GM21528 (cell line): ENCODE results near the gene DNAL1.
"Not testable (repeated sequence)": the region's sequence is repeated elsewhere in the genome, so short reads cannot be mapped to it uniquely, and the experiment has no call there.

ENCODE experiments used
- ATAC-seq: cut with Tn5 transposase; IDR thresholded peaks from one replicate; pipeline ENCODE4 v1.9.1; 2021; ENCODE audit warnings: mild to moderate bottlenecking, moderate library complexity; ENCODE audit not compliant: unreplicated experiment, low FRiP score

Gene DNAL1, protein sequence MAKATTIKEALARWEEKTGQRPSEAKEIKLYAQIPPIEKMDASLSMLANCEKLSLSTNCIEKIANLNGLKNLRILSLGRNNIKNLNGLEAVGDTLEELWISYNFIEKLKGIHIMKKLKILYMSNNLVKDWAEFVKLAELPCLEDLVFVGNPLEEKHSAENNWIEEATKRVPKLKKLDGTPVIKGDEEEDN

DNA sequence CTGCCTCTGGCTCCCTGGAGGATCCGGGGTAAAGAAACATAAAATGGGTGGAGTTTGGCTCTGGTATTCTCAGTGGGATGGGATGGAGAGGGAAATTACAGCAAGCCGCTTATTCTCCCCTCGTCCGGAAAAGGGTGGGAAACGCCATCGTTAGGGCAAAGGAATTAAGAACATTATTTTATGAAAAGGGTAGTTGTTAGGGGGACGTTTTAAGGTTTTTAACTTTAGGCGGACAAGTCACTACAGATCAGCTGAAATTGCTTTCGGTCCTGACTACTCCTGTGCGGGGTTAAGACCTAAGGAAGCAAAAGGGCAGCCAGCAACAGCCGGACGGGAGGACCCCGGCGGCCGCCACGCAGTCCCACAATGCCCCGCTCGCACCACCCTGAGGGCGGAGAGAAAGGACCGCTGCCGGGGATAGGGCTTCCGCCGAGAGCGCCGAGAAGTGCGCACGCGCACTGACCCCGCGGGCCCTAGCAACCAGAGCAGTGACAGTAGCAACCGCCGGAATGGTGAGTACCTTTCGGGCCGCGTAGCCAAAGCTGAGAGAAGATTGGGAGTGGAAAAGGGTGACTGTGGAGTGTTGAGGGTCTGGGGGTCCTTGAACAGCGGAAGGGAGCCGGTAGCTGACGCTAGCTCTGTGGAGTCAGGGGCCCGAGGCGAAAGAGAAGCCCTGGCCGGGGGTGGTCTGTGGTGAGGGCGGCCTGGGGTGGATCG, at the start of gene DNAL1:
Gene DNAL1 (plus strand): TSS at position 456 of the 717 bp plus-strand sequence. CDS start 54 bp downstream, at position 510.
- peak; percentile 92 for ATAC-seq

DNA sequence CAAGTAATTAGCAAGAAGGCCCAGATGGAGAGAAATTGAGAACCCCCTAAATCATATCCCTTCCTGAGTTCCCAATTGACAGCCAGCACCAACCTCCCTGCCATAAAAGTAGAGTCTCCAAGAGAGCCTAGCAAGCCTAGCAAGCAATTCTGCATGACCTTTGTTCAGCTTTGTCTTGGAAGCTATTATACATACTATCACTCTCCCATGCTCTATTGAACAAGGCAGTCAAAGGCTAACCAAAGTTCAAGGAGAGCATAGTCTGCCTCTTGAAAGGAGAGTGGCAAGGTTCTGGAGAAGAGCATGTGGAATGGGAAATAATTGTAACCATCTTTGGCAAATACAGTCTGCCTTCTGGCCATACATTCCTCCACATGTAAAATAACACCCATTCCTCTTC, 45.3 kb upstream of the DNAL1 start:
- ATAC-seq: no peak

DNA sequence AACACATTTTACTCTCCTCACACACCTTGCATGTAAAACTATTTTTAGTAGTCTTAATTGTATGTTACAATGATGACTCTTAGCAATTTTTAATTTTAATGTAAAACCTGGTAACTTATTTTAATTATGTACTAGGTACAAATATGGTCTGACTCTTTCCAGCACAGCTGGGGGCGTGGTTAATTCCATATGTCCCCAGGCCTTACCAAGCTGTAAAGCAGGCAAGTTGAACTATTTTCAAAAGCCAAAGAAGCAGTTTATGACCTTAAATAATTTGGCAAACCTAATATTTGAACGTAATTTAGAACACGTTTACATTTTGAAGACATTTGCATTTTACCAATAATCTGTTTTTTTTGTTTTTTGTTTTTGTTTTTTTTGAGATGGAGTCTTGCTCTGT, 41.8 kb upstream of the DNAL1 start:
- no peak for ATAC-seq

DNA sequence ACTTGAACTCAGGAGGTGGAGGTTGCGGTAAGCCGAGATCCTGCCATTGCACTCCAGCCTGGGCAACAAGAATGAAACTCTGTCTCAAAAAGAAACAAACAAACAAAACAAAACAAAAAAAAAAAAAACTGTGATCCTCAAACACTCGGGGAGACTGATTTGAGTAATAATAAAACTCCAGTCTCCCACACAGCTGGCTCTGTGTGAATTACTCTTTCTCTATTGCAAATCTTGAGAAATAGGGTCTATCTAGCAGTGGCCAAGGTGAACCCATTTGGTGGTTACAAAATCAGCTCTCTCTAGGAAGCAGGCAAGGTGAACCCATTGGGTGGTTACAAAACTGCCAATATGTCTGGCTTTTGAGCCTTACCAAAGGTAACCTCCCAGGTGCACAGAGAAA, 38.5 kb upstream of the DNAL1 start:
- no peak for ATAC-seq

DNA sequence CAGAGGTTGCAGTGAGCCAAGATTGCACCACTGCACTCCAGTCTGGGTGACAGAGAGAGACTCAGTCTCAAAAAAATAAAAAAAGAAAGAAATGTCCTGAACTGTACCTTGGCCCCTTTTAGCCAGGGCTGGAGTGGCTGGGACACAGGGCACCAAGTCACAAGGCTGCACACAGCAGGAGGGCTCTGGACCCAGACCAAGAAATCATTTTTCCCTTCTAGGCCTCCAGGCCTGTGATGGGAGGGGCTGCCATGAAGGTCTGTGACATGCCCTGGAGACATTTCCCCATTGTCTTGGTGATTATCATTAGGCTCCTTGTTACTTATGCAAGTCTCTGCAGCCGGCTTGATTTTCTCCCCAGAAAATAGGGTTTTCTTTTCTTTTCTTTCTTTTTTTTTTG, 37.5 kb upstream of the DNAL1 start:
- ATAC-seq: no peak

DNA sequence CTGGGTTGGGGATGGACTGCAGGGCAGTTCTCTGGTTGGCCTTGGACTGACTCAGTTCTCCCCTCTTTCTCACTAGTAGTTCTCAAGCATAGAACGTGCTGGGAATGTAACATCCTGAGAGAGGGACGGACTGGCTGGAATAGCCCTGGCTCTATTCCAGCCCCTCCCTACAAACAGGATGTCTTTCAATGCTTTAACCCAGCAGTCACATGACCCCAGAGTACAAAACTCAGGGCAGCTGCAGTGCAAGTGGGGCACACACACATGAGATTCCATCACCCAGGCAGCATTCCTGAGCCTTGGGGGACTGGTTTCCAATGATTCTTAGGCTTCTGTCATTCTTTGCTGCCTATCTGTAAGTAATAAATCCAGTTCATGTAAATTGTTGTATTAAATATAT, 34.1 kb upstream of the DNAL1 start:
- ATAC-seq: no peak

DNA sequence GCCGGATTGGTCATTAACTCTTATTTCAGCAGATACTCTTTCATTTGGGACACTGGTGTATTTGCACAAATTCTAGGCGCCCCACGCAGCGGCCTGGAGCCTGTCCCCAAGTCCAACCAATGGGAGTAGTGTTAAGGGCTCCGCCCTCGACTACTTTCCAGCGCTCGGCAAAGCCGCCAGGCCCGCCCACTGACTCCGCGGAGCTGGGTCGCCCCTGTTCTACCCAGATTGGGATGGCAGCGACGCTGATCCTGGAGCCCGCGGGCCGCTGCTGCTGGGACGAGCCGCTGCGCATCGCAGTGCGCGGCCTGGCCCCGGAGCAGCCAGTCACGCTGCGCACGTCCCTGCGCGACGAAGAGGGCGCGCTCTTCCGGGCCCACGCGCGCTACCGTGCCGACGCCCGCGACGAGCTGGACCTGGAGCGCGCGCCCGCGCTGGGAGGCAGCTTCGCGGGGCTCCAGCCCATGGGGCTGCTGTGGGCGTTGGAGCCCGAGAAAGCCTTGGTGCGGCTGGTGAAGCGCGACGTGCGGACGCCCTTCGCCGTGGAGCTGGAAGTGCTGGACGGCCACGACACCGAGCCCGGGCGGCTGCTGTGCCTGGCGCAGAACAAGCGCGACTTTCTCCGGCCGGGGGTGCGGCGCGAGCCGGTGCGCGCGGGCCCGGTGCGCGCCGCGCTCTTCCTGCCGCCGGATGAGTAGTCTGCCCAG, 32.3 kb upstream of the DNAL1 start, which contains the start of gene ACOT6:
Gene ACOT6 (plus strand): TSS at position 179 of the 707 bp plus-strand sequence. CDS start 55 bp downstream, at position 234.
- peak; percentile 74 for ATAC-seq

DNA sequence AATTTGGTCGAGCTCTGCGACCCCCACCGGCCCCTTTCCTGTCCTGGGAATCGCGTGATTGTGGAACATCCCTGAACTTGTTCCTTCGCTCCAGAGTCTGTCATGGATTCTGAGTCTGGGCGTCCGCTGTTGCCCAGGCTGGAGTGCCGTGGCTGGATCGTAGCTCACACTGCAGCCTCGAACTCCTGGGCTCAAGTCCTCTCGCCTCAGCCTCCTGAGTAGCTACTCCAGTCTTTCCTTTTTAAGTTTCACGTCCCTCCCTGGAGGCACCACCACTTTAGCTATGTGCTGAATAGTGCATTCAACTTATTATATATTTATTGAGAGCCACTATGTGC, 31.8 kb upstream of the DNAL1 start:
- ATAC-seq: no peak

DNA sequence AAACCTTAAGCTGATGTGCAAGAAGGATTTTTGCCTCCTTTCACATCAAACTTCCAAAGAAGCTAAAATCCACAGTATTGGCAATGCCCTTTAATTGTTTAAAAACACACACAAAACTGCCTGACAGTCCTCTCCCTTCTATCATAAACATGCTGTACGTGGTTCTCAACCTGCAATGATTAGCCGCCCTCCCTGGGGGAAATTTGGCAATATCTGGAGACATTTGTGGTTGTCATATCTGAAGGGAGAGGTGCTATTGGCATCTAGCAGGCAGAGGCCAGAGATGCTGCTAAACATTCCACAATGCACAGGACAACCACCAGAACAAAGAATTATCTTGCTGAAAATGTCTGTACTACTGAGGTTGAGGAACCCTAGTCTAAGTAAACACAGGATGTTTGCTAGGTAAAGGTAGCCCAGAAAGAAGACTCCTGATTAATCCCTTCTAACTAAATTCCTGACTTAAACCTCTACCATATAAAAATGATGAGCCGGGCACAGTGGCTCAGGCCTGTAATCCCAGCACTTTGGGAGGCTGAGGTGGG, 31.3 kb upstream of the DNAL1 start:
- no peak for ATAC-seq

DNA sequence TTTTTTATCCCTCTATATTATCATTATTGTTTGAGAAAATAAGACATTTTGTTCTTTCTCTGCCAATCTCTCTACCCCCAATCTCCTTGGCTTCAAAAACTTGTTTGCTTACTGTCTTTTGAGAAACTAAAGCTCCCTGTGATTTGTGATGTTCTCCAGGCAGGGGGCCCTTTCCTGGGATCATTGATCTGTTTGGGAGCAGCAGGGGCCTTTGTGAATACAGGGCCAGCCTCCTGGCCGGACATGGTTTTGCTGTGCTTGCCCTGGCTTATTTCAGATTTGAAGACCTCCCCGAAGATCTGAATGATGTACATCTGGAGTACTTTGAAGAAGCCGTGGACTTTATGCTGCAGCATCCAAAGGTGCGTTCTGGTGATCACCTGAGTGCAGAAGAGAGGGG, 28.0 kb upstream of the DNAL1 start:
- ATAC-seq: no peak

DNA sequence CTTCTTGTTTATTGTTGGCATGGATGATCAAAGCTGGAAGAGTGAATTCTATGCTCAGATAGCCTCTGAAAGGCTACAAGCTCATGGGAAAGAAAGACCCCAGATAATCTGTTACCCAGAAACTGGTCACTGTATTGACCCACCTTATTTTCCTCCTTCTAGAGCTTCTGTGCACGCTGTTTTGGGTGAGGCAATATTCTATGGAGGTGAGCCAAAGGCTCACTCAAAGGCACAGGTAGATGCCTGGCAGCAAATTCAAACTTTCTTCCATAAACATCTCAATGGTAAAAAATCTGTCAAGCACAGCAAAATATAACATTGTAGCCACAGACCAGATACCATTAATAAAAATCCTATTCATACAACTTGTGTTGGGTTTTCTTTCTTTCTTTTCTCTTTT, 25.3 kb upstream of the DNAL1 start:
- ATAC-seq: no peak

DNA sequence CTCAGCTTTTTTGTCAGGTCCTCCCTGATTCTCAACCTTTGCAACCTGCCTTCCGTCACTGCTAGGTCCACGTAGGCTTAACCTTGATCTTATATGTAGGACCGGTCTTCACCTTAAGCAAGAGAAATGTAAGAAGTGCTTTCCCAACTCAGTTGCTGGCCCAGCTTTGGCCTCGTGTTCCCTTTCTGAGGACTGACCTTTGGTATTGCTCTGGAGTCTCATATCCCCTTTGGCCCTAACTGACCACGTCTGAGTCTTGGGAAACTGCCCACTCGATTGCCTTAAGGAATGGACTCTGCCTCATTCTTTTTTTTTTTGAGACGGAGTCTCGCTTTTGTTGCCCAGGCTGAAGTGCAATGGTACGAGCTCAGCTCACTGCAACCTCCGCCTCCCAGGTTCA, 24.5 kb upstream of the DNAL1 start:
- ATAC-seq: no peak

DNA sequence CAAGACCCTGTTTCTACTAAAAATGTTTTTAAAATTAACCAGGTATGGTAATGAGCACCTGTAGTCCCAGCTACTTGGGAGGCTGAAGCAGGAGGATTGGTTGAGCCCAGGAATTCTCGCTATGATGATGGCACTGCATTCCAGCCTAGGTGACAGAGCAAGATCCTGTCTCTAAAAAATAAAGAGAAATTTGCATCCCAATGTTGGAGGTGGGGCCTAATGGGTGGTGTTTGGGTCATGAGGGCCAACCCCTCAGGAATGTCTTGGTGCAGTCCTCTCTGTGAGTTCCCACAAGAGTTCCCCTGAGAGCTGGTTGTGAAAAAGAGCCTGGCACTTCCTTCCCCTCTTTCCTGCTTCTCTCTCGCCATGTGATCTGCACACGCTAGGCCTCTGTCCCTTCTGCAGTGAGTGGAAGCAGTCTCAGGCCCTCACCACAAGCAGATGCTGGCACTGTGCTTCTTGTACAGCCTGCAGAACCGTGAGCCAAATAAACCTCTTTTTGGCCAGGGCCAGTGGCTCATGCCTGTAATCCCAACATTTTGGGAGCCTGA, 21.2 kb upstream of the DNAL1 start:
- no peak for ATAC-seq

DNA sequence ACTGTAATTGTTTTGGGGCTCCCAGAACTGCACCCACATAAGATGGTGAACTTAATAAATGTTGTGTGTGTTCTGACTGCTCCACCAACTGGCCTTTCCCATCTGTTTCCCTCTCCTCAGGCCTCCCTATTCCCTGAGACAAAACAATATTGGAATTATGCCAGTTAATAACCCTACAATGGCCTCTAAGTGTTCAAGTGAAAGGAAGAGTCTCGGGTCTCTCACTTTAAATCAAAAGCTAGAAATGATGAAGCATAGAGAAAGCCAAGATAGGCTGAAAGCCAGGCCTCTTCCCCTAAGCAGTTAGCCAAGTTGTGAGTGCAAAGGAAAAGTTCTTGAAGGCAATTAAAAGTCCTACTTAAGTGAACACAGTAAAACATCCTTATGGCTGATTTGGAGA, 19.1 kb upstream of the DNAL1 start:
- ATAC-seq: no peak

DNA sequence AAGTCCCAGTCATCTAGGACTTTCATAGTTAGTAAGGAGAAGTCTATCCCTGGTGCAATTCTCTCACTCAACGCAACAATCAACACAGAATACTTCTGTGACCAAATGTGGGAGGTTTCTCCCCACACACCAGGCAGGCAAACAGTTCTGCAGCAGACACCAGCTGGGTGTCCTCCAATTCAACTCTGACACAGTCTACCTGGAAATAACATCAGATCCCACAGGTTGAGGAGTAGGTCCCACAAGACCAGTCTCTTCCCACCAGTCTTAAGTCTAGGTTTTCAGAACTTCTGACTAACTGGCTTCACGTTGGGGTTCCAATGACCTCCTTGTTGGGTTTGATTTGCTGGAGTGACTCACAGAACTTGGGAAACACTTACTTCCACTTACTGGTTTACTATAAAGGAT, 17.6 kb upstream of the DNAL1 start:
- no peak for ATAC-seq

DNA sequence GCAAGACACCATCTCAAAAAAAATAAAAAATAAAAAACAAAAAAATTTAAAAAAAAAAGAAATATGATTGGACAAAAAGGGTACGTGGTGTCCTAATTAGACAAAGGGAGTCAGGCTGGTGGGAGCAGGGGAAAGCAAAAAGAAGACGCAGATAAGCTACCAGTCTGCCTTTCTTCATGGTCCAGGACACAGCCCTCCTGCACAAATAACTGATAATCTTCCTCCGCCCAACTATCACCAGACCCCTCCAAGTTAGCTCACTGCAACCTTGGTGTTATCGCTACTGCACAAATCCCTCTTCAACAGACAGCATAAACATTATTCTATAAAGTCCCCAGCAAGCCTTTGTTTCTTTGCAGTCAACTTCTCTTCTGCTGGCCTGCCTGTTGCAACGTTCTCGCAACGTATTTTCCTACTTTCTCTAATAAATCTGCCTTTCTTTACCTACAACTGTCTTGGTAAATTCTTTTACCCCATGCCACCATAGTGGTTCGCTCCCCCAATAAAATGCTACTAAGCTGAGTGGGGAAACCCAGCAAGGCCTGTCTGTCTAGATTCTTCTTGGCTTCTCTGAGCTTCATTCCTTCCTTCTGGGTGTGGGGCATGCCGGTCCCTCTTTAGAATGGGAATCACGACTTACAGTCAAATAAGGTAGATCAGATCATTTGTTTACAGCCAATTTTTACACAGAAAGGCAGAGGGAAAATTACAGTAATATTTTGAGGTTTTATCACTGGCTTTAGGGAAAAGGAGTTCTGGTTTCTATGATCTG, 14.6 kb upstream of the DNAL1 start:
- no peak for ATAC-seq

DNA sequence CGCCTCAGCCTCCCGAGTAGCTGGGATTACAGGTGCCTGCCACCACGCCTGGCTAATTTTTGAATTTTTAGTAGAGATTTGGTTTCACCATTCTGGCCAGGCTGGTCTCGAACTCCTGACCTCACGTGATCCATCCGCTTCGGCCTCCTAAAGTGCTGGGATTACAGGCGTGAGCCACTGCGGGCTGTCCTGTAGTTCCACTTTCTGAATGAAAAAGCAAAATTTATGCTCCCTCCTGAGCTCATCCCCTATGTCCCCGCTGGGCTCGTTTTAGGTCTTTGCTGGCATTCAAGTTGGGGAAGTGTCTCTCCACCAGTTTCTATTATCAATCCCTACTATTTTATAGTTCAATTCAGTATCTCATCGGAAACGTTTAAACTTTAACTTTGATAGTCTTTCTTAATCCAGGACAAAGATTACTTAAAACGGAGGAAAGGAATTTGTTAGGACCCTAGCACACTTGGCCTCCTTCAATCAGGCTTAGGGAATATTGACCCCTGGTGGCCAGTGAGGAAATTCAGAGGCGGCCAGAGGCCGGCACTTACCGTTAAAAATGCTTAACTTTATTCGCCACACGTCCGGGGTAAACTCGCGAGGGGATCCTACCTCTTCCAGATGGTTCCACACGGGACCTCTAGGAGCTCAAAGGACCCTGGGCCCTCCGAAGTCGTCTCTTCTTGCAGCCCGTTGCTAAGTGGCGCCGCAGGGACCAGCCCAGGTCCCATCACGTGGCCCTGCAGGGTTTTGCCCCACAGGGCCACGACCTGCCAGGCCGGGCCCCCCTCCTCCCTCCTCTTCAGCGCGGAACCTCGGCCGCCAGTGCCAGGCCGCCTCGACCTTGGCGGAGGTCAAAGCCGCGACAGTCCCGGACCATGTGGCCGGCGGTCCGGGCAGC, 11.4 kb upstream of the DNAL1 start:
- ATAC-seq: no peak

DNA sequence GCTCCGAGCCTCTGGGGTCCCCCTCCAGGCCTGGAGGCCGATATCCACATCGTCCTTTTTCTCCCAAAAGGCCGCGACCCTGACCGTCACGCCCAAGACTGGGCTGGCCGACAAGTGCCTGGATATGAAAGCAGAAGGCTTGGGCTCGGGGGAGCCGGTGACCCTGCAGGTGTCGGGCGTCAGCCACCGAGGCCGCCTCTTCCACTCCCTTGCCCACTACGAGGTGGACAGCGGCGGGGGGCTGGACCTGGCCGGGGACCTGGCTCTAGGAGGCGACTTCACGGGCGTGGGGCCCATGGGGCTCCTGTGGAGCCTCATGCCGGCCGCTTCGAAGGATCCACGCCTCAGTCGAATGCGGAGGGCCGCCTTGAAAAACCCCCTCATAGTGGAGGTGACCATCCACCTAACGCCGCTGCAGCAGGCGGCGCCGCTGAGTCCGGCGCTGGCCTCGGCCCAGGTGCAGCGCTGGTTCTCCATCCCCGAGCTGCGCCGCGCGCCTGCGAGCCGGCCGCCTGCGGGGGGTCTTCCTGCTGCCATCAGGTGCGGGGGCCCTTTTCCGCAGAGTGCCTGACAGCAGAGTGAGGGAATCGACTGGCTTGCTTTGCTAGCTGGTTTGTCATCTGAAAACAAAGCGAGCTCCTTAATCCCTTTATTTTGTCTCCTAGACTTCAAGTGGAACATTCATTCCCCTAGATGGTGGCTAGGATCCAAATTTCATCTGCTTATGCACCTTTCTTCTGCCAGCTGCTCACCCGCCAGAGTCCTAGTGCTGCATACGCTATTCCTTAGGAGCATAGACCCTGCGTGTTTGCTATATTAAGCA, 10.6 kb upstream of the DNAL1 start:
- no peak for ATAC-seq

DNA sequence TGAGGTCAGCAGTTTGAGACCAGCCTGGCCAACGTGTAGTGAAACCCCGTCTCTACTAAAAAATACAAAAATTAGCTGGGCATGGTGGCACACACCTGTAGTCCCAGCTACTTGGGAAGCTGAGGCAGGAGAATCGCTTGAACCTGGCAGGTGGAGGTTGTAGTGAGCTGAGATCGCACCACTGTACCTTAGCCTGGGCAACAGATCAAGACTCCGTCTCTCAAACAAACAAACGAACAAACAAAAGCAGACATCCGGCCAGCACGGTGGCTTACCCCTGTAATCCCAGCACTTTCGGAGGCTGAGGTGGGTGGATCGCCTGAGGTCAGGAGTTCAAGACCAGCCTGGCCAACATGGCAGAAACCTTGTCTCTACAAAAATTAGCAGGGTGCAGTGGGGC, 8.4 kb upstream of the DNAL1 start:
- not testable (repeated sequence) for ATAC-seq
